Measurements from ENCODE around the gene ASB1.

Gene ASB1, protein sequence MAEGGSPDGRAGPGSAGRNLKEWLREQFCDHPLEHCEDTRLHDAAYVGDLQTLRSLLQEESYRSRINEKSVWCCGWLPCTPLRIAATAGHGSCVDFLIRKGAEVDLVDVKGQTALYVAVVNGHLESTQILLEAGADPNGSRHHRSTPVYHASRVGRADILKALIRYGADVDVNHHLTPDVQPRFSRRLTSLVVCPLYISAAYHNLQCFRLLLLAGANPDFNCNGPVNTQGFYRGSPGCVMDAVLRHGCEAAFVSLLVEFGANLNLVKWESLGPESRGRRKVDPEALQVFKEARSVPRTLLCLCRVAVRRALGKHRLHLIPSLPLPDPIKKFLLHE

DNA sequence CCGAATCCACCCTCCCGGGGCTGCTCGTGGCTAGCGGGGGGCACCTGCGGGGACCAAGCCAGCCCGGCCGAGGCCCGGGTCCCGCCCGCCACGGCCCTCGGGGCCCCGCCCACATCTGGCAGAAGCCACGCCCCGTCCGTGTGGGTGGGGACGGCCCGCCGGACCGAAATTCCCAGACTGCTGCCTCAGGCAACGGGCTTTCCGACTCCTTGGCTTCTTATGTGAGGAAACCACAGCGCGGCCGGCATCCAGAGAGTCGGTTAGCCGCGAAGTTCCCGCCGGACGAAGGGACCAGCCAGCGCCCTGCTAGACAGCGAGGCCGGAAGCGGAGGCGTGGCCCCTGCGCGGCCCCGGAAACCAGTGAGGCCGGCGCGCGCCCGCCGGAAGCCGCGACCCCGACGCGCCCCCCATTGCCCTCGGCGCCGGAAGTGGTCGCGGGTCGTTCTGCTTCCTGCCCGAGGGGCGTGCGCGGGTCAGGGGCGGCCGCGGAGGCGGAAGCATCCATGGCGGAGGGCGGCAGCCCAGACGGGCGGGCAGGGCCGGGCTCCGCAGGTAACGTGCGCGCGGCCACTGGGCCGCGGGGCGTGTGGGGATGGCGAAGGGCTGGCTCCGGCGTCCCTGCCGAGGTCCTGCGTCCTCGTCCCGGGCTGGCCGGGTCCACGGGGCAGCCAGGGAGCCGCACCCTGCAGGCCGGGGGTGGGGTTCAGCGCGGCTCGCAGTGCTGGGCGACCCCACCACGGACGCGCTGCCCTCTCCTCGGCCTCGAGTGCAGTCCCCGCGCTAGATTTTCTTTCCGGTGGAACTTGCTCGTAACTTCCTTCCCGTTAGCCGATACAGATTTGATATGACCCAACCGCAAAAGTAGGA, at the start of gene ASB1:
Gene ASB1, plus strand, starts transcription at position 360 of the 867 bp plus-strand sequence. Its CDS starts 144 bp downstream, at position 504.
- DNase-seq (ENCODE audit: low read depth, low spot score): peak; percentile 39
- H3K27me3 ChIP-seq (ENCODE audit: control insufficient read depth, insufficient read depth, low read length): no peaks in the 10 kb centered on the region
- no CpG with 5 or more reads among the region's 104 CpGs for WGBS (ENCODE audit: insufficient coverage, insufficient read length)
- peaks cover 3% of the 10 kb centered on the region; the same call in 1 of the 2 replicates for H3K4me1 ChIP-seq (ENCODE audit: control insufficient read depth, insufficient read depth, low read length)
- H3K27ac ChIP-seq (ENCODE audit: low read length): no peak within 1 kb of the TSS
- no peaks in the 10 kb centered on the region for H3K36me3 ChIP-seq (ENCODE audit: control insufficient read depth, insufficient read depth, low read length)
- H3K9me3 ChIP-seq (ENCODE audit: control insufficient read depth, insufficient read depth, low read length): no peaks in the 10 kb centered on the region
- H3K4me3 ChIP-seq (ENCODE audit: low read length): peak within 1 kb of the TSS; percentile 97

DNA sequence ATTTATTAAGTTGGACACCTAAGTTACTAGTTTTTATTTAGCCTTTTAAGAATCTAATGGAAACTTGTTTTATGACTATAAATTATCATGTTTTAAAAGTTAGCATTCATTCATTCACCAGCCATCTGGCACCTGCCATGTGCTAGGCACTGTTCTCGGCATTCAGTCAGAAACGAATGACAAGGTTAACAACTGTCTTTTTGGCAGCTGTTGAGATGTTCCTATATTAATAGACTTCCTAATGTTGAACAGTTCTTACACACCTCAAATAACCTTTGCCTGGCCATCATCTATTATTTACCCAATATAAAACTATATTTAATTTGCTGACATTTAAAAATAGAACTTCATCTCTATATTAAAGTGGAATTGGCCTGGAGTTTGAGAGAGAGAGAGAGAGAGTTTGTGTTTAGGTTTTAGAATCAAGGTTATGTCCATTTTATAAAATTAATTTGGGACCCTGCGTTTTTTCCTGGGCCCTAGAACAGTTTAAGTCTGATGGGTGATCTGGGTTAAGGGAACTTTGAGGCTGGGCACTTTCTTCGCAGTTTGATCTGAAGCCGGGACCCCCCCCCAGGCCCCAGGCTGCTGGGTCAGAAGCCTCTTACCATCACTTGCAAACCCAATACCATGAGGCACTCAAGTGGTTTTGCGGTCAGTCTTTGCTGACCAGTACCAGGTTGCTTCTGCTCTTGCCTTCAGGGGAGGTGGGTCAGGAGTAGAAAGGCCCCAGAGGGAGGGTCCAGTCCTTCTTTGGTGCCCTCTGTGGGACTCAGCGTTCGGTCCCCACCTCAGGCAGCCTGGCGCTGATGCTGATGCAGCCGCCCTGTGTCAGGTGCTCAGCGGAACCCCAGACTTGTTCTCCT, 48.3 kb upstream of the ASB1 start:
- Histone ChIP-seq H3K4me1 (ENCODE audit: control insufficient read depth, insufficient read depth, low read length) (no peaks in the 10 kb centered on the region), H3K27ac (ENCODE audit: low read length) (no peak overlapping the region), H3K36me3 (ENCODE audit: control insufficient read depth, insufficient read depth, low read length) (no peaks in the 10 kb centered on the region), H3K4me3 (ENCODE audit: low read length) (no peak overlapping the region), H3K9me3 (ENCODE audit: control insufficient read depth, insufficient read depth, low read length) (no peaks in the 10 kb centered on the region), H3K27me3 (ENCODE audit: control insufficient read depth, insufficient read depth, low read length) (no peaks in the 10 kb centered on the region)
- no peak for DNase-seq (ENCODE audit: low read depth, low spot score)
- no CpG with 5 or more reads among the region's 11 CpGs for WGBS (ENCODE audit: insufficient coverage, insufficient read length)

DNA sequence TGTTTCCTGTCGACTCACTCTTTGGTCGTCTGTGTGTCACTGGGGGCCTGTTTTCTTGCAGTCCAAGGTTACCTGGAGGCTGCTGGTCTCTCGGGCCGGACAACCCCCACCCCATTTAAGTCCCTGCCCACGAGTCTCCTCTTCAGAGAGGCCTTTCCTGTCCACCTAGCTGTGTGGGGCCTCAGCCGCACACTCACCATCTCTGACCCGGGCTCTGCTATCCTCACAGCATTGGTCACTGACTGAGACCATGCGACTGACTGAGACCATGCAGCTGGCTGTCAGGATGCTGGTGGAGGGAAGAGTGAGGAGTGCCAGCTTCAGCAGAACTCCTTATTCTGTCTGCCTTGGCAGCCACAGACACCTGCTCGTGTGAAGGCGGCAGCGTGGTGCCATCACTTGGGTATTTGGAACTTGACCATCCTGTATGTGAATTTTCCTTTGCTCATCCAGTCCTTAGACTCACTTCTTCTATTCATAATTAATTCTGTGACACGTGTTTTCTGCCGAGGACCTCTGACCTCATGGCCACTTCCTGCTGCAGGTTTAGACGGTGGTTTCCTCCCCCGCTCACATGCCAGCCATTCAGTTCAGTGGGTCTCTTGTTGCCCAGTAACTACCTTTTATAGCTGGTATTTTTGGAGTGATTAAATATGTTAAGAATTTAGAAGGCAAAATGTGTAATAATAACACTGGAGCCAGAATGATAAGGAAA, 47.5 kb upstream of the ASB1 start:
- Histone ChIP-seq H3K27me3 (ENCODE audit: control insufficient read depth, insufficient read depth, low read length) (no peaks in the 10 kb centered on the region), H3K4me1 (ENCODE audit: control insufficient read depth, insufficient read depth, low read length) (no peaks in the 10 kb centered on the region), H3K9me3 (ENCODE audit: control insufficient read depth, insufficient read depth, low read length) (no peaks in the 10 kb centered on the region), H3K36me3 (ENCODE audit: control insufficient read depth, insufficient read depth, low read length) (no peaks in the 10 kb centered on the region), H3K27ac (ENCODE audit: low read length) (no peak overlapping the region), H3K4me3 (ENCODE audit: low read length) (no peak overlapping the region)
- WGBS (ENCODE audit: insufficient coverage, insufficient read length): no CpG with 5 or more reads among the region's 15 CpGs
- no peak for DNase-seq (ENCODE audit: low read depth, low spot score)

DNA sequence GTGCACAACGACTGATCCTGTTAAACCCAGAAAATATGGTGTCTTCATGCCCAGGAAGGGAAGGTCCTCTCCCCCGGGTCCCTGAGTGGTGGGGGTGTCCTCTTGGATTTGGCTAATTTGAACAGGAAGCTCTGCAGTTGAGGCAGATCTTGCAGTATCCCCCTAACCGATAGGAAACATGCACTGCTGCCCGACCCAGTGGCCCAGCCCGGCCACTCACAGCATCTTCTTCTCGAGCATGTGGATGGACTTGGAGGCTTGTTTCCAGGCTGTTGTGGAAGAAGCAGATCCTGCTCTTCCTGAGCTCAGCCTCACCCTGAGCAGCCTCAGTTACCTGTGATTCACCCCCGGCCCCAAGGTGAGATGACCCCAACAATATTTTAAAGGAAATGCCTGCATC, 46.4 kb upstream of the ASB1 start:
- H3K9me3 ChIP-seq (ENCODE audit: control insufficient read depth, insufficient read depth, low read length): no peaks in the 10 kb centered on the region
- H3K4me1 ChIP-seq (ENCODE audit: control insufficient read depth, insufficient read depth, low read length): no peaks in the 10 kb centered on the region

DNA sequence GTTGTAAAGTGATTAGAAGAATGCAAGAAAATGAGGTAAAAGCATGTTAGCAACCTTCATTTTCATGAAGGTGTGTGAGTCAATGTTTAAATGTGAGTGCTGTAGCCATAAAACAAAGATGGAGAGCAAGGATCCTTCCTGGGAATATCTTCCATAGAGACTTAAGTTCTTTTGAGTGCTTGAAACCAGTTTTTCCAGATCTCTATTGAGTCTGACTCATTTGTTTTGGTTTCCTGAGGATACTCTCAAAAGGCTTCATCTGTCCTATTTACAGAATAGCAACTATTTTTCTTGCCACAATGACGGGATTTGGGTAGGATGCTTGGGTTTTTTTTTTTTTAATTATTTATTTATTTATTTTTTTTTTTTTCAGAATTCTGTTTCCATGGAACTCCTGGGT, 45.9 kb upstream of the ASB1 start:
- H3K4me3 ChIP-seq (ENCODE audit: low read length): no peak overlapping the region
- no CpG with 5 or more reads among the region's 1 CpG for WGBS (ENCODE audit: insufficient coverage, insufficient read length)
- H3K27ac ChIP-seq (ENCODE audit: low read length): no peak overlapping the region
- H3K36me3 ChIP-seq (ENCODE audit: control insufficient read depth, insufficient read depth, low read length): no peaks in the 10 kb centered on the region
- no peak for DNase-seq (ENCODE audit: low read depth, low spot score)
- H3K4me1 ChIP-seq (ENCODE audit: control insufficient read depth, insufficient read depth, low read length): no peaks in the 10 kb centered on the region
- H3K9me3 ChIP-seq (ENCODE audit: control insufficient read depth, insufficient read depth, low read length): no peaks in the 10 kb centered on the region
- H3K27me3 ChIP-seq (ENCODE audit: control insufficient read depth, insufficient read depth, low read length): no peaks in the 10 kb centered on the region

More for the DNA sequence above, 46.4 kb upstream of the ASB1 start:
- Histone ChIP-seq H3K27me3 (ENCODE audit: control insufficient read depth, insufficient read depth, low read length) (no peaks in the 10 kb centered on the region), H3K36me3 (ENCODE audit: control insufficient read depth, insufficient read depth, low read length) (no peaks in the 10 kb centered on the region), H3K27ac (ENCODE audit: low read length) (no peak overlapping the region), H3K4me3 (ENCODE audit: low read length) (no peak overlapping the region)
- DNase-seq (ENCODE audit: low read depth, low spot score): no peak
- no CpG with 5 or more reads among the region's 7 CpGs for WGBS (ENCODE audit: insufficient coverage, insufficient read length)

DNA sequence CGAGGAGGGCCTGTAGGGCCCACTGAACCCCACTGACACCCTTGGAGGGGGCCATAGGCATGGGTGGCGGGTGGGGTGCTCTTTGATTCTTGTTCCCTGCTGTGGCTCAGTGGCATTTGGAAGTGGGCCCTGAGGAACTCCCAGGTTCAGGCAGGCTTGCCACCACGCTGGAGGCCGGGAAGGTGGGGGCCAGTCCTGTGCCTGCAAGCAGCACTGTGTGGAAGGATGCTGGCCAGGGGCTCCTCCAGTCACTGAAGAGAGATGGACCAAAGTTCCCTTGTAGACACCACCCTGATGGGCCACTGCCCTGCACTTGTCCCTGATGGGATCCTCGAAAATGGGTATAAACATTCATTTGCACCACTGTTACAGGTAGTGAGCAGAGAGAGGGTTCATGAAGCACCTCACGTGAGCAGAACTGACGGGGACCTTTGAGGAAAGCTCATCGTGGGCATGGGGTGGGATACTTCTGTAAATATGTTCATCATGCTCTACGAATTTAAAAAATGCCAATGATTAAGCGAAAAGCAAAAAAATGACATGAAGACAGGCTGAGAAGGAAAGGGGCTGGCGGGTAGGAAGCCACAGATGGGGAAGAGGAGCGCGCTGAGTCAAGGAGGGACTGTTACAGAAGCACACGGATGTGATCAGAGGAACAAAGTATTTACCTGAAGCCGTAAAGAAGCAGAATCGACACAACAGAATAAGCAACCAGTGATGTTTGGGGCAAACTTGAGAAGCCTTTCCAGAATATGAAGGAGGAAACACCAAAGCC, 45.2 kb upstream of the ASB1 start:
- WGBS (ENCODE audit: insufficient coverage, insufficient read length): no CpG with 5 or more reads among the region's 16 CpGs

DNA sequence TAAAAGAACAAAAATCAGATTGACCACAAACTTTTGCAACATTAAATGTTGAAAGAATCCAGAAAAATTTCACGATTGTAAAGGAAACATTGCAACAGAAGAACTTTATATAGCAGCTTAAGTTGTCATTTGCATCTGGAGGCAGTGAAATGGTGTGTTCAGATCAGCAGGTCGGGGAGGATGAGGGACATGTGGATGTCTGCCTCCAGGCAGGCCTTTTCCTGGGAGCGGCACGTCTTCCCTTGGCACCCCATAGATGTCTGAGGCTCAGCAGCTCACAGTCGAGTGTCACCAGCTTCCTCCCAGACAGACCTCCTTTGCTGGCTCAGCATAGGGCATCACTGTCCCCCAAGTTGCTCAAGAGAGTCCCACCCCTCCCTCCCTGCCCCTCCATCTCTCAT, 44.3 kb upstream of the ASB1 start:
- Histone ChIP-seq H3K27ac (ENCODE audit: low read length) (no peak overlapping the region), H3K27me3 (ENCODE audit: control insufficient read depth, insufficient read depth, low read length) (no peaks in the 10 kb centered on the region), H3K36me3 (ENCODE audit: control insufficient read depth, insufficient read depth, low read length) (no peaks in the 10 kb centered on the region), H3K4me1 (ENCODE audit: control insufficient read depth, insufficient read depth, low read length) (no peaks in the 10 kb centered on the region), H3K9me3 (ENCODE audit: control insufficient read depth, insufficient read depth, low read length) (no peaks in the 10 kb centered on the region), H3K4me3 (ENCODE audit: low read length) (no peak overlapping the region)
- DNase-seq (ENCODE audit: low read depth, low spot score): no peak
- no CpG with 5 or more reads among the region's 5 CpGs for WGBS (ENCODE audit: insufficient coverage, insufficient read length)

More for the DNA sequence above, 45.2 kb upstream of the ASB1 start:
- H3K9me3 ChIP-seq (ENCODE audit: control insufficient read depth, insufficient read depth, low read length): no peaks in the 10 kb centered on the region
- H3K36me3 ChIP-seq (ENCODE audit: control insufficient read depth, insufficient read depth, low read length): no peaks in the 10 kb centered on the region
- H3K4me3 ChIP-seq (ENCODE audit: low read length): no peak overlapping the region
- H3K4me1 ChIP-seq (ENCODE audit: control insufficient read depth, insufficient read depth, low read length): no peaks in the 10 kb centered on the region
- H3K27me3 ChIP-seq (ENCODE audit: control insufficient read depth, insufficient read depth, low read length): no peaks in the 10 kb centered on the region
- no peak overlapping the region for H3K27ac ChIP-seq (ENCODE audit: low read length)
- DNase-seq (ENCODE audit: low read depth, low spot score): no peak

DNA sequence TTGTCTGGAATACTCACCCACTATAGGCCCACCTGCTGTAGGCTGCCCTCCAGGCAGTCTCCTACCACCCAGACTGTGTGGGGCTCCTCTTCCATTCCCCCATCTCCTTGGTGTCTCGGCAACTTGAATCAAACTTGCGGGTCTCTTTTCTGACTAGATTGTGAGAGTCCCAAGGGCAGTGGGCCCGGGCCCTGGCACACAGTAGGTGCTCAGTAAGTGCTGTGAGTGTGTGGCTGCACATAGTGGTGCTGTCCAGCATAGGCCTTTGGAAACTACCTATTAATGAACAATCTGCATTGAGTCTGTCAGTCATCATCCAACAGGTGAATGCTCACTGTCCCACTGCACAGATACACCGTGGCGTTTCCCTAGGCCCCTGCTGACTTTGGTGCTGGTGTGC, 43.6 kb upstream of the ASB1 start:
- no peaks in the 10 kb centered on the region for H3K36me3 ChIP-seq (ENCODE audit: control insufficient read depth, insufficient read depth, low read length)
- DNase-seq (ENCODE audit: low read depth, low spot score): no peak
- no peaks in the 10 kb centered on the region for H3K27me3 ChIP-seq (ENCODE audit: control insufficient read depth, insufficient read depth, low read length)
- no peaks in the 10 kb centered on the region for H3K4me1 ChIP-seq (ENCODE audit: control insufficient read depth, insufficient read depth, low read length)
- H3K27ac ChIP-seq (ENCODE audit: low read length): no peak overlapping the region
- H3K9me3 ChIP-seq (ENCODE audit: control insufficient read depth, insufficient read depth, low read length): no peaks in the 10 kb centered on the region
- no CpG with 5 or more reads among the region's 5 CpGs for WGBS (ENCODE audit: insufficient coverage, insufficient read length)
- H3K4me3 ChIP-seq (ENCODE audit: low read length): no peak overlapping the region

DNA sequence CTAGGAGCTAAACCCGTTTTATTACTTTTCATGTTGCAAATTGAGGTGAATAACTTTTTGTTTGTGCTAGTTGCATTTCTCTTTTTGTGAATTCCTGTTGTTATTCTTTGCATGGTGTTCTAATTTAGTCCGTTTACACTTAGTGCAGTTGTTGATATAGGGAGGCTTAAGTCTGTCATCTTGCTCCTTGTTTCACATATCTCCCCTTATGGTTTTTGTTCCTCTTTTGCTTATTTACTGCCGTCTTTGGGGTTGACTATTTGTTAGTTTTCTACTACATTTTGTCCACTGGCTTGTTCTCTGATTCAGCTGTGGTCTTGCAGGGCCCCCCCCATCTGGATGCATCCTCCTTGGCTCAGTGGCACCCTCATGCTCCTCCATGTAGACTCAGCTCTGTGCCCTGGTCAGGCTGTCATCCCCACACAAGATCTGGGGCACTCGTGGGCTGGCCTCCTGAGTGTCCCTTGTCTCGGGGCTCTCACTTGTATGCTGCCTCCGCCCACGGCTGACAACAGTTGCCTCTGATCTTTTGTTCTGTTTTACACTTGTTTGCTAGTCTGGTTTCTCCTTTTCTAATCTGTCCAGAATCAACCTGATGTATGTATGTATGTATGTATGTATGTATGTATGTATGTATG, 42.9 kb upstream of the ASB1 start:
- no peak overlapping the region for H3K4me3 ChIP-seq (ENCODE audit: low read length)
- H3K27ac ChIP-seq (ENCODE audit: low read length): no peak overlapping the region
- WGBS (ENCODE audit: insufficient coverage, insufficient read length): no CpG with 5 or more reads among the region's 7 CpGs
- H3K4me1 ChIP-seq (ENCODE audit: control insufficient read depth, insufficient read depth, low read length): no peaks in the 10 kb centered on the region
- no peaks in the 10 kb centered on the region for H3K27me3 ChIP-seq (ENCODE audit: control insufficient read depth, insufficient read depth, low read length)
- H3K9me3 ChIP-seq (ENCODE audit: control insufficient read depth, insufficient read depth, low read length): no peaks in the 10 kb centered on the region
- DNase-seq (ENCODE audit: low read depth, low spot score): no peak
- H3K36me3 ChIP-seq (ENCODE audit: control insufficient read depth, insufficient read depth, low read length): no peaks in the 10 kb centered on the region
